ENCODE data around the gene LDB1.

GRCh38 chr10:102090772-102091171 lies 29.4 kb downstream of the LDB1 start:
- TF ChIP-seq FOXK2 (IDR thresholded peaks at IDR 0.05) = no peak
- no peak for TF ChIP-seq FOXM1 (IDR thresholded peaks at IDR 0.05; ENCODE audit: borderline replicate concordance)
- no peak for TF ChIP-seq CTBP1 (IDR thresholded peaks at IDR 0.05; ENCODE audit: borderline replicate concordance)
- TF ChIP-seq SUZ12 (IDR thresholded peaks at IDR 0.05) = no peak
